H9 (cell line): Measurements from ENCODE around the gene TK1. TPM values are rescaled to one million over a fixed set of nuclear protein-coding genes. Genes with fewer than 3 reads are reported as not detected.

Source experiments
- DNase-seq: peaks from one replicate; pipeline ENCODE4 v3.0.0-alpha.2; 2017
- H2AFZ ChIP-seq: one replicate; pipeline ENCODE4 v1.6.1; 2013; ENCODE audit warnings: mild to moderate bottlenecking, low read length, control low read depth, moderate library complexity
- H2AK5ac ChIP-seq: 2 replicates; pipeline ENCODE4 v1.6.1; 2013; ENCODE audit warnings: low read length, control low read depth, mixed read lengths; ENCODE audit not compliant: insufficient read length
- H2BK120ac ChIP-seq: one replicate; pipeline ENCODE4 v1.6.1; 2013; ENCODE audit warnings: low read depth, mild to moderate bottlenecking, low read length, control low read depth, inconsistent platforms; ENCODE audit not compliant: poor library complexity, severe bottlenecking
- H2BK12ac ChIP-seq: 2 replicates; pipeline ENCODE4 v1.6.1; 2013; ENCODE audit warnings: low read length, control low read depth, mixed read lengths, low read depth; ENCODE audit not compliant: insufficient read length
- H2BK15ac ChIP-seq: 2 replicates; pipeline ENCODE4 v1.6.1; 2013; ENCODE audit warnings: low read depth, low read length, control low read depth
- H2BK20ac ChIP-seq: one replicate; pipeline ENCODE4 v1.6.1; 2013; ENCODE audit warnings: low read depth, mild to moderate bottlenecking, low read length, control low read depth, inconsistent platforms; ENCODE audit not compliant: poor library complexity, severe bottlenecking
- H2BK5ac ChIP-seq: 2 replicates; pipeline ENCODE4 v1.6.1; 2013; ENCODE audit warnings: low read length, control low read depth, mixed read lengths; ENCODE audit not compliant: insufficient read length
- H3K14ac ChIP-seq: 2 replicates; pipeline ENCODE4 v1.6.1; 2013; ENCODE audit warnings: low read length, control low read depth; ENCODE audit not compliant: insufficient read depth
- H3K18ac ChIP-seq: 2 replicates; pipeline ENCODE4 v1.6.1; 2013; ENCODE audit warnings: low read depth, mild to moderate bottlenecking, mixed read lengths, low read length, control low read depth; ENCODE audit not compliant: insufficient read length
- H3K23ac ChIP-seq: 2 replicates; pipeline ENCODE4 v1.6.1; 2013; ENCODE audit warnings: low read length, control low read depth, mixed read lengths, low read depth; ENCODE audit not compliant: insufficient read length
- H3K23me2 ChIP-seq: 2 replicates; pipeline ENCODE4 v1.6.1; 2013; ENCODE audit warnings: low read depth, mild to moderate bottlenecking, mixed read lengths, low read length, control low read depth; ENCODE audit not compliant: insufficient read length, poor library complexity, severe bottlenecking
- H3K27ac ChIP-seq: 2 replicates; pipeline ENCODE4 v1.5.1; 2013; ENCODE audit warnings: low read length, control low read depth, mixed read lengths, low read depth; ENCODE audit not compliant: insufficient read length
- H3K27me3 ChIP-seq: 2 replicates; pipeline ENCODE4 v1.6.1; 2013; ENCODE audit warnings: low read length, control low read depth, inconsistent platforms; ENCODE audit not compliant: insufficient read depth
- H3K4ac ChIP-seq: 2 replicates; pipeline ENCODE4 v1.6.1; 2013; ENCODE audit warnings: low read depth, mild to moderate bottlenecking, control low read depth, inconsistent platforms, low read length, moderate library complexity
- H3K4me1 ChIP-seq: 2 replicates; pipeline ENCODE4 v1.6.1; 2013; ENCODE audit warnings: low read length, control low read depth, inconsistent platforms; ENCODE audit not compliant: insufficient read depth
- H3K4me2 ChIP-seq: 2 replicates; pipeline ENCODE4 v1.6.1; 2013; ENCODE audit warnings: low read length, control low read depth, mixed read lengths; ENCODE audit not compliant: insufficient read length, insufficient read depth
- H3K56ac ChIP-seq: 2 replicates; pipeline ENCODE4 v1.6.1; 2013; ENCODE audit warnings: low read depth, mild to moderate bottlenecking, mixed read lengths, low read length, control low read depth; ENCODE audit not compliant: insufficient read length
- H3K79me1 ChIP-seq: 2 replicates; pipeline ENCODE4 v1.6.1; 2013; ENCODE audit warnings: low read depth, mild to moderate bottlenecking, moderate library complexity, low read length, control low read depth, inconsistent platforms; ENCODE audit not compliant: insufficient read depth, poor library complexity, severe bottlenecking
- H3K79me2 ChIP-seq: 2 replicates; pipeline ENCODE4 v1.6.1; 2013; ENCODE audit warnings: low read length, control low read depth, inconsistent platforms; ENCODE audit not compliant: insufficient read depth
- H3K9ac ChIP-seq: 2 replicates; pipeline ENCODE4 v1.6.1; 2013; ENCODE audit warnings: low read length, control low read depth, mixed read lengths; ENCODE audit not compliant: insufficient read length; ENCODE audit errors: extremely low read depth
- H3K9me3 ChIP-seq: one replicate; pipeline ENCODE4 v1.6.1; 2013; ENCODE audit warnings: low read depth, low read length, inconsistent platforms; ENCODE audit not compliant: control insufficient read depth
- H3T11ph ChIP-seq: one replicate; pipeline ENCODE4 v1.6.1; 2013; ENCODE audit warnings: mild to moderate bottlenecking, low read length, control low read depth, inconsistent platforms
- H4K20me1 ChIP-seq: one replicate; pipeline ENCODE4 v1.6.1; 2013; ENCODE audit not compliant: control insufficient read depth, insufficient read length, insufficient read depth
- H4K5ac ChIP-seq: 2 replicates; pipeline ENCODE4 v1.6.1; 2013; ENCODE audit warnings: low read depth, mild to moderate bottlenecking, mixed read lengths, low read length, control low read depth; ENCODE audit not compliant: insufficient read length
- H4K8ac ChIP-seq: replicated peaks from 2 replicates; pipeline ENCODE4 v1.6.1; 2013; ENCODE audit warnings: low read length, control low read depth, mixed read lengths, low read depth; ENCODE audit not compliant: insufficient read length
- H4K91ac ChIP-seq: 2 replicates; pipeline ENCODE4 v1.6.1; 2013; ENCODE audit warnings: low read depth, mild to moderate bottlenecking, moderate library complexity, mixed read lengths, low read length, control low read depth; ENCODE audit not compliant: insufficient read length
- H3K27ac Mint-ChIP-seq, 3 experiments: 2 replicates in 2 of 3; 3 replicates in 1 of 3; pipeline ENCODE4 v1.8.0; 2020 to 2021; ENCODE audit warnings: mixed read lengths in 3 of 3, mild to moderate bottlenecking in 1 of 3, moderate library complexity in 1 of 3
- H3K27me3 Mint-ChIP-seq: 2 replicates; pipeline ENCODE4 v1.8.0; 2021; ENCODE audit warnings: low read depth, mild to moderate bottlenecking, moderate library complexity, mixed read lengths
- H3K36me3 Mint-ChIP-seq, 3 experiments: 2 replicates in 2 of 3; 3 replicates in 1 of 3; pipeline ENCODE4 v1.8.0; 2020 to 2021; ENCODE audit warnings: low read depth in 3 of 3, mixed read lengths in 3 of 3; ENCODE audit not compliant: insufficient read depth in 1 of 3
- H3K4me1 Mint-ChIP-seq, 2 experiments: 2 replicates each; pipeline ENCODE4 v1.8.0; 2020; ENCODE audit warnings: mixed read lengths in 2 of 2
- H3K4me3 Mint-ChIP-seq, 2 experiments: 2 replicates in 1 of 2; 3 replicates in 1 of 2; pipeline ENCODE4 v1.8.0; 2020 to 2021; ENCODE audit warnings: mild to moderate bottlenecking in 2 of 2, mixed read lengths in 2 of 2, moderate library complexity in 1 of 2
- H3K9me3 Mint-ChIP-seq, 2 experiments: 2 replicates in 1 of 2; 3 replicates in 1 of 2; pipeline ENCODE4 v1.8.0; 2020; ENCODE audit warnings: mild to moderate bottlenecking in 2 of 2, mixed read lengths in 2 of 2, moderate library complexity in 1 of 2
- WGBS: extraction: QIAGEN DNeasy Blood & Tissue Kit; methylation state at CpG from one replicate; pipeline ENCODE4 v1.1.7; 2013; ENCODE audit warnings: missing lambda C conversion rate, low lambda C conversion rate, mixed read lengths; ENCODE audit not compliant: insufficient read length; ENCODE audit errors: extremely low coverage; 5-methylcytosine and 5-hydroxymethylcytosine counted together
- total RNA-seq: library from RNA; stranded (reverse); gene quantifications from 2 replicates; pipeline ENCODE4 v1.2.1, GENCODE V29; 2021
- TF ChIP-seq, protein P1 (sequence below): fragments of 200-600 bp; sonication (generic); conservative IDR thresholded peaks from 3 replicates; pipeline ENCODE4 v1.8.0; 2021; ENCODE audit warnings: antibody characterized with exemption, mild to moderate bottlenecking

The TK1 gene
- total RNA-seq, 1 experiment from 2014 or later, result 95.8 TPM

DNA sequence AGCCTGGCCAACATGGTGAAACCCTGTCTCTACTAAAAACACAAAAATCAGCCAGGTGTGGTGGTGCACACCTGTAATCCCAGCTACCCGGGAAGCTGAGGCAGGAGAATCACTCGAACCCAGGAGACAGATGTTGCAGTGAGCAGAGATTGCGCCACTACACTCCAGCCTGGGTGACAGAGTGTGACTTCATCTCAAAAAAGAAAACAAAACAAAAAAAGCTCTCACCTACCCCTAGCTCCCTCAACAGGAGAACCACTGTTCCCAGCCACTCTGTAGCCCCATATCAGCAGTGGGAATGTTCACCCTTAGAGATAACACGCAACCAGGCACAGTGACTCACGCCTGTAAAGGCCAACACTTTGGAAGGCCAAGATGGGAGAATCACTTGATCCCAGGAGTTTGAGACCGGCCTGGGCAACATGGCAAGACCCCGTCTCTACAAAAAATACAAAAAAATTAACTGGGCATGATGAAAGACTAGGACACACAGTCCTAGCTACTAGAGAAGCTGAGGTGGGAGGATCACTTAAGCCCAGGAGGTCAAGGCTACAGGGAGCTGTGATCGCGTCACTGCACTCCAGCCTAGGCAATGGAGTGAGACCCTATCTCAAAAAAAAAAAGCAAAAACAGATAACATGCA, 50.9 kb downstream of the TK1 start:
- Histone ChIP-seq H3K4me2 (no peak overlapping the region), H3K79me1 (no peaks in the 10 kb centered on the region), H3K18ac (no peak overlapping the region), H4K8ac (no peak overlapping the region), H2BK120ac (no peak overlapping the region), H2BK20ac (no peak overlapping the region), H4K5ac (no peak overlapping the region), H2BK15ac (no peak overlapping the region), H3K4ac (no peak overlapping the region), H2BK5ac (no peak overlapping the region), H3K23me2 (no peaks in the 10 kb centered on the region), H3K4me1 (peaks cover 6% of the 10 kb centered on the region; the same call in 1 of the 2 replicates), H3T11ph (no peak overlapping the region), H4K91ac (no peak overlapping the region), H3K79me2 (no peaks in the 10 kb centered on the region), H3K9me3 (no peaks in the 10 kb centered on the region), H2AK5ac (no peak overlapping the region), H2AFZ (no peak overlapping the region), H3K56ac (no peak overlapping the region), H3K27ac (no peak overlapping the region), H3K14ac (no peak overlapping the region), H2BK12ac (no peak overlapping the region), H3K23ac (no peak overlapping the region), H3K27me3 (no peaks in the 10 kb centered on the region; the same call in 1 of the 2 replicates), H4K20me1 (no peaks in the 10 kb centered on the region), H3K9ac (no peak overlapping the region)
- Mint-ChIP-seq H3K36me3 (no peaks in the 10 kb centered on the region), H3K4me1 (peaks cover 8 to 27% of the 10 kb centered on the region in 2 experiments), H3K9me3 (no peaks in the 10 kb centered on the region; a peak in 1 of 5 replicates), H3K27ac (no peak overlapping the region), H3K4me3 (no peak overlapping the region), H3K27me3 (peaks cover 20% of the 10 kb centered on the region)
- no peak for DNase-seq
- TF ChIP-seq, protein P1, sequence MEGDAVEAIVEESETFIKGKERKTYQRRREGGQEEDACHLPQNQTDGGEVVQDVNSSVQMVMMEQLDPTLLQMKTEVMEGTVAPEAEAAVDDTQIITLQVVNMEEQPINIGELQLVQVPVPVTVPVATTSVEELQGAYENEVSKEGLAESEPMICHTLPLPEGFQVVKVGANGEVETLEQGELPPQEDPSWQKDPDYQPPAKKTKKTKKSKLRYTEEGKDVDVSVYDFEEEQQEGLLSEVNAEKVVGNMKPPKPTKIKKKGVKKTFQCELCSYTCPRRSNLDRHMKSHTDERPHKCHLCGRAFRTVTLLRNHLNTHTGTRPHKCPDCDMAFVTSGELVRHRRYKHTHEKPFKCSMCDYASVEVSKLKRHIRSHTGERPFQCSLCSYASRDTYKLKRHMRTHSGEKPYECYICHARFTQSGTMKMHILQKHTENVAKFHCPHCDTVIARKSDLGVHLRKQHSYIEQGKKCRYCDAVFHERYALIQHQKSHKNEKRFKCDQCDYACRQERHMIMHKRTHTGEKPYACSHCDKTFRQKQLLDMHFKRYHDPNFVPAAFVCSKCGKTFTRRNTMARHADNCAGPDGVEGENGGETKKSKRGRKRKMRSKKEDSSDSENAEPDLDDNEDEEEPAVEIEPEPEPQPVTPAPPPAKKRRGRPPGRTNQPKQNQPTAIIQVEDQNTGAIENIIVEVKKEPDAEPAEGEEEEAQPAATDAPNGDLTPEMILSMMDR, result no peak
- WGBS, result no CpG with 5 or more reads among the region's 9 CpGs
